PC-9 (cell line): ENCODE data around the gene HELZ. TPM values are rescaled to one million over a fixed set of nuclear protein-coding genes. Genes with fewer than 3 reads are reported as not detected.

ENCODE experiments used
- BruUV-seq: library from RNA; stranded (reverse); fragments of 400-500 nt; replicated peaks from 2 replicates; lab custom pipeline; 2021; lab: Mats Ljungman, UMichigan
- CTCF ChIA-PET: fragments of 300-600 bp; sonication (Branson Sonifier 250); formaldehyde crosslinking; loops from one replicate; lab custom pipeline; 2022; ENCODE audit warnings: antibody characterized with exemption; lab: Charles Lee
- POLR2A ChIA-PET: fragments of 300-600 bp; sonication (Branson Sonifier 250); formaldehyde crosslinking; loops from one replicate; lab custom pipeline; 2022; ENCODE audit warnings: antibody characterized with exemption; ENCODE audit not compliant: unreplicated experiment; lab: Charles Lee
- DNase-seq, 2 experiments: peaks; one replicate each; pipeline versions ENCODE4 v3.0.0 to v3.0.0-alpha.2; 2015 to 2022; ENCODE audit warnings: mixed read lengths in 1 of 2
- H2AFZ ChIP-seq: fragments of 200-600 bp; sonication (generic); 2 replicates; pipeline ENCODE4 v1.8.1; 2017; ENCODE audit warnings: antibody characterized with exemption
- H3F3A ChIP-seq: fragments of 200-600 bp; sonication (generic); 2 replicates; pipeline ENCODE4 v1.8.1; 2017; ENCODE audit warnings: antibody characterized with exemption, mild to moderate bottlenecking, low read depth; ENCODE audit not compliant: insufficient read depth
- H3K27ac ChIP-seq: fragments of 200-600 bp; sonication (generic); 2 replicates; pipeline ENCODE4 v1.6.1; 2016; ENCODE audit warnings: mixed run types
- H3K27me3 ChIP-seq: fragments of 200-600 bp; sonication (generic); 2 replicates; pipeline ENCODE4 v1.6.1; 2016; ENCODE audit warnings: low read depth, mixed run types; ENCODE audit not compliant: insufficient read depth
- H3K36me3 ChIP-seq: fragments of 200-600 bp; sonication (generic); 2 replicates; pipeline ENCODE4 v1.6.1; 2016; ENCODE audit warnings: low read depth, mixed run types
- H3K4me1 ChIP-seq: fragments of 200-600 bp; sonication (generic); replicated peaks from 2 replicates; pipeline ENCODE4 v1.6.1; 2016; ENCODE audit warnings: mixed run types; ENCODE audit not compliant: insufficient read depth
- H3K4me2 ChIP-seq: fragments of 200-600 bp; sonication (generic); 2 replicates; pipeline ENCODE4 v1.6.1; 2017; ENCODE audit warnings: mixed run types
- H3K4me3 ChIP-seq: fragments of 200-600 bp; sonication (generic); 2 replicates; pipeline ENCODE4 v1.6.1; 2016; ENCODE audit warnings: mixed run types
- H3K79me2 ChIP-seq: fragments of 200-600 bp; sonication (generic); 2 replicates; pipeline ENCODE4 v1.6.1; 2017; ENCODE audit warnings: low read depth, mixed run types
- H3K9me2 ChIP-seq: fragments of 200-600 bp; sonication (generic); 2 replicates; pipeline ENCODE4 v1.8.1; 2017; ENCODE audit warnings: mild to moderate bottlenecking; ENCODE audit not compliant: insufficient read depth
- H3K9me3 ChIP-seq: fragments of 200-600 bp; sonication (generic); 2 replicates; pipeline ENCODE4 v1.8.1; 2016; ENCODE audit warnings: low read depth; ENCODE audit not compliant: insufficient read depth
- H4K20me1 ChIP-seq: fragments of 200-600 bp; sonication (generic); 2 replicates; pipeline ENCODE4 v1.8.1; 2017; ENCODE audit not compliant: insufficient read depth
- EZH2 ChIP-seq: fragments of 200-600 bp; sonication (generic); IDR thresholded peaks from 2 replicates; pipeline ENCODE4 v1.8.0; 2017; ENCODE audit warnings: antibody characterized with exemption, low read depth
- intact Hi-C: fragments of 100-400 bp; cut with micrococcal nuclease; formaldehyde crosslinking; loops from one replicate; pipeline ENCODE4 v1.10.0; 2022; ENCODE audit not compliant: unreplicated experiment
- total RNA-seq: library from RNA; stranded (reverse); gene quantifications from 2 replicates; pipeline ENCODE4 v1.2.3, GENCODE V29; 2021
- TF ChIP-seq, protein P1 (sequence below): fragments of 200-600 bp; sonication (generic); conservative IDR thresholded peaks from 2 replicates; pipeline ENCODE4 v1.6.1; 2017; ENCODE audit warnings: mixed run types, antibody characterized with exemption, mild to moderate bottlenecking, moderate library complexity

Gene HELZ
- total RNA-seq, 1 experiment from 2014 or later, result 38.0 TPM

DNA sequence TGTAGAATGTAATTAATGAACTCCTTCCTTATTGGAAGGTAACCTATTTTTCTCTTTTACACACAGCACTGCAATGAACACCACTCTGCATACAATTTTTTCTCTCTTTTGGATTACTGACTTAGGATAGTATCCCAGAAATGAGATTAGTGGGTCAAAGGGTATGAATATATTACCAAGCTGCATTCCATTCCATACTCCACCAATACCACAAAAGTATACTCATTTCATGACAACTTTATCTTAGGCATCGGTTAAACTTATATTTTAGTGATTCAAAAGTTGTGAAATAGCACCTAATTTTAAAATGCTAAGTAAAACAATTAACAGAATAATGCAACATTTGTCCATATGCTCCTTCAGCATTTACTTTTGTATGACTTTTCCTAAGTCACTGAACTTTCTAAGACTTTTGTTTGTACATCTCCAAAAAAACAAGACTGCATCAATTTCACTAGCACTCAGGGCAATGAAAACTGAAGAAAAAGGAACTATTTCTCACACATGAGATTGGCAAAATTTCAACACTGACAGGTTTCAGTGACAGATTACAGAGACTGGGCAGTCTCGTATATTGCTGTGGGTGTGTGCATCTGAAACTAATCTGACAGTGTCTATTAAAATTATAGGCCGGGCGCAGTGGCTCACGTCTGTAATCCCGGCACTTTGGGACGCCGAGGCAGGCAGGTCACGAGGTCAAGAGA, 32.1 kb downstream of the HELZ start:
- Histone ChIP-seq H3K9me2 (no peaks in the 10 kb centered on the region), H3K27ac (0 out of 2 replicates have a peak overlapping the region, but pooled peaks have one; percentile 33), H3K4me1 (peaks cover 16% of the 10 kb centered on the region), H4K20me1 (no peaks in the 10 kb centered on the region; the same call in none of the 2 replicates), H3K4me3 (no peak overlapping the region), H2AFZ (no peak overlapping the region), H3K4me2 (peak overlapping the region; percentile 36), H3K36me3 (peaks cover 18% of the 10 kb centered on the region; the same call in 1 of the 2 replicates), H3K79me2 (peaks cover 4% of the 10 kb centered on the region; the same call in 1 of the 2 replicates), H3F3A (peaks cover 7% of the 10 kb centered on the region), H3K27me3 (no peaks in the 10 kb centered on the region), H3K9me3 (no peaks in the 10 kb centered on the region)
- DNase-seq, result peak in 1 of 2 experiments; percentile 38
- TF ChIP-seq EZH2, result no peak
- TF ChIP-seq, protein P1, sequence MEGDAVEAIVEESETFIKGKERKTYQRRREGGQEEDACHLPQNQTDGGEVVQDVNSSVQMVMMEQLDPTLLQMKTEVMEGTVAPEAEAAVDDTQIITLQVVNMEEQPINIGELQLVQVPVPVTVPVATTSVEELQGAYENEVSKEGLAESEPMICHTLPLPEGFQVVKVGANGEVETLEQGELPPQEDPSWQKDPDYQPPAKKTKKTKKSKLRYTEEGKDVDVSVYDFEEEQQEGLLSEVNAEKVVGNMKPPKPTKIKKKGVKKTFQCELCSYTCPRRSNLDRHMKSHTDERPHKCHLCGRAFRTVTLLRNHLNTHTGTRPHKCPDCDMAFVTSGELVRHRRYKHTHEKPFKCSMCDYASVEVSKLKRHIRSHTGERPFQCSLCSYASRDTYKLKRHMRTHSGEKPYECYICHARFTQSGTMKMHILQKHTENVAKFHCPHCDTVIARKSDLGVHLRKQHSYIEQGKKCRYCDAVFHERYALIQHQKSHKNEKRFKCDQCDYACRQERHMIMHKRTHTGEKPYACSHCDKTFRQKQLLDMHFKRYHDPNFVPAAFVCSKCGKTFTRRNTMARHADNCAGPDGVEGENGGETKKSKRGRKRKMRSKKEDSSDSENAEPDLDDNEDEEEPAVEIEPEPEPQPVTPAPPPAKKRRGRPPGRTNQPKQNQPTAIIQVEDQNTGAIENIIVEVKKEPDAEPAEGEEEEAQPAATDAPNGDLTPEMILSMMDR, result no peak
- ChIA-PET CTCF (no interaction called here), POLR2A (no interaction called here)
- intact Hi-C loops, result no loop called here
- no TSS peak for BruUV-seq

DNA sequence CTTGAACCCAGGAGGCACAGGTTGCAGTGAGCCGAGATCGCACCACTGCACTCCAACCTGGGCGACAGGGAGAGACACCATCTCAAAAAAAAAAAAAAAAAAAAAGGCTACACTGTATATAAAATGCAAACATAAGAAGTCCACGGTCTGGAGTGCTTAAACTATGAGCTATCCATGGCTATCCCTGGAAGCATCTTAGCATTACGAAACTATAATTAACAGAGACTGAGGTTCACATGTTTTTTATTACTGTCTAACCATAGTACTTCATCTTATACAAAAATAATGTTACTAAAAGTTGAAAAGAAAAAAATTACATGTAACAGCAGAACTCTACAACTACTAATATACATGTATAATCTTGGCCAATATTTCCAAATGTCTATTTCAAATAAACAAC, 32.8 kb downstream of the HELZ start:
- TF ChIP-seq, protein P1, result no peak
- TF ChIP-seq EZH2, result no peak
- Histone ChIP-seq H3K4me2 (peak overlapping the region; percentile 36; the same call in 1 of the 2 replicates), H3K4me3 (no peak overlapping the region), H4K20me1 (no peaks in the 10 kb centered on the region; the same call in none of the 2 replicates), H3K36me3 (peaks cover 13% of the 10 kb centered on the region; the same call in 1 of the 2 replicates), H2AFZ (no peak overlapping the region), H3K4me1 (peaks cover 16% of the 10 kb centered on the region), H3F3A (peaks cover 7% of the 10 kb centered on the region), H3K27me3 (no peaks in the 10 kb centered on the region), H3K27ac (0 out of 2 replicates have a peak overlapping the region, but pooled peaks have one; percentile 33), H3K79me2 (peaks cover 4% of the 10 kb centered on the region; the same call in 1 of the 2 replicates), H3K9me2 (no peaks in the 10 kb centered on the region), H3K9me3 (no peaks in the 10 kb centered on the region)
- BruUV-seq, result no TSS peak
- intact Hi-C loops, result no loop called here
- DNase-seq, result no peak
- POLR2A ChIA-PET, result no interaction called here
- CTCF ChIA-PET, result no interaction called here

DNA sequence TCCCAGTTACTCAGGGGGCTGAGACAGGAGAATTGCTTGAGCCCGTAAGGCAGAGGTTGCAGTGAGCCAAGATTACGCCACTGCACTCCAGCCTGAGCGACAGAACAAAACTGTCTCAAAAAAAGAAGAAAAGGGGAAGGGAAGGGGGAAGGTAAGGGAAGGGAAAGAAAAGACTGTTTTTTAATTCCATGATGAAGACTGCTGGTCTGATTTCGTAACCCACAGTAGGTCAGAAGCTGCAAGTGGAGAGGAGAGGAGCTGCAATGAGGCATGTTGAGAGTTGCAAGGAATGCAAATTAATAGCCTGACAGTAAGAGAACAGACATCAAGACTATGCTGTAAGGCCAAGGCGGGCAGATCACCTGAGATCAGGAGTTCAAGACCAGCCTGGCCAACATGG, 33.3 kb downstream of the HELZ start:
- Histone ChIP-seq H3K9me3 (no peaks in the 10 kb centered on the region), H2AFZ (no peak overlapping the region), H3K36me3 (peaks cover 10% of the 10 kb centered on the region; the same call in 1 of the 2 replicates), H3K79me2 (peaks cover 4% of the 10 kb centered on the region; the same call in 1 of the 2 replicates), H3K27ac (no peak overlapping the region), H3K27me3 (no peaks in the 10 kb centered on the region), H4K20me1 (no peaks in the 10 kb centered on the region; the same call in none of the 2 replicates), H3K9me2 (no peaks in the 10 kb centered on the region), H3F3A (peaks cover 7% of the 10 kb centered on the region), H3K4me2 (no peak overlapping the region), H3K4me3 (no peak overlapping the region), H3K4me1 (peaks cover 16% of the 10 kb centered on the region)
- no peak for DNase-seq
- ChIA-PET CTCF (no interaction called here), POLR2A (no interaction called here)
- TF ChIP-seq, protein P1, result no peak
- no peak for TF ChIP-seq EZH2
- BruUV-seq, result no TSS peak
- intact Hi-C loops, result no loop called here
